ENCODE results near the gene BPI. TPM values are rescaled to one million over a fixed set of nuclear protein-coding genes. Genes with fewer than 3 reads are reported as not detected.

BPI gene
- total and polyA plus RNA-seq, 4 donors, result 0.31 to 5.6 (median 1.1) TPM

DNA sequence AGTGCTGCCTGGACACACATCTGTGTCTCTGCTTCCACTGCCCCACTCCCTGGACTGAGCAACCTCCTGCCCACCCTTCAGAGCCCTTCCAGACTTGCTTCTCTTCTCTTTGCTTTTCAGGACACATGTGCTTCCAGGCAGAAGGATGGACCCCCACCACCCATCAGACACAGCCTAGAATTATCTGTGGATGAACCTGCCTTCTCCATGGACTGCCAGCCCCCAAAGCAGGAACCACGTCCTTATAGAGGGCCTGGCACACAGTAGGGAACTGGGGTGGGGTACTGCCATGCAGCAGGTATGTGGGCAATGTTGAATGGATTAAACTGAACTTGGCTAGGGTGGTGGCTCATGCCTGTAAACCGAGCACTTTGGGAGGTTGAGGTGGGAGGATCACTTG, 47.0 kb upstream of the BPI start:
- ATAC-seq (ENCODE audit: insufficient read depth, low FRiP score) (no peak), DNase-seq (no peak)
- Histone ChIP-seq H3K4me1 (ENCODE audit: control insufficient read depth in 5 of 5, insufficient read depth in 5 of 5, low read length in 5 of 5) (peaks cover 0 to 28% (median 4%) of the 10 kb centered on the region in 5 donors), H3K9me3 (ENCODE audit: control insufficient read depth in 4 of 4, insufficient read depth in 3 of 4, low read length in 3 of 4) (peaks cover 0 to 10% (median 0%) of the 10 kb centered on the region in 4 donors), H3K36me3 (ENCODE audit: control insufficient read depth in 4 of 4, insufficient read depth in 4 of 4, low read length in 4 of 4) (no peaks in the 10 kb centered on the region), H3K4me3 (no peak overlapping the region), H3K27ac (ENCODE audit: low read depth in 1 of 2, low read length in 1 of 2) (no peak overlapping the region), H3K9ac (ENCODE audit: insufficient read depth in 1 of 2, low read length in 2 of 2) (no peak overlapping the region), H3K27me3 (ENCODE audit: control insufficient read depth in 3 of 3, insufficient read depth in 3 of 3, low read length in 2 of 3) (peaks cover 0 to 9% (median 3%) of the 10 kb centered on the region in 3 donors)
- 70 to 86% methylated on average over 2 of the region's 2 CpGs for WGBS, 2 donors
- TF ChIP-seq, protein P1, sequence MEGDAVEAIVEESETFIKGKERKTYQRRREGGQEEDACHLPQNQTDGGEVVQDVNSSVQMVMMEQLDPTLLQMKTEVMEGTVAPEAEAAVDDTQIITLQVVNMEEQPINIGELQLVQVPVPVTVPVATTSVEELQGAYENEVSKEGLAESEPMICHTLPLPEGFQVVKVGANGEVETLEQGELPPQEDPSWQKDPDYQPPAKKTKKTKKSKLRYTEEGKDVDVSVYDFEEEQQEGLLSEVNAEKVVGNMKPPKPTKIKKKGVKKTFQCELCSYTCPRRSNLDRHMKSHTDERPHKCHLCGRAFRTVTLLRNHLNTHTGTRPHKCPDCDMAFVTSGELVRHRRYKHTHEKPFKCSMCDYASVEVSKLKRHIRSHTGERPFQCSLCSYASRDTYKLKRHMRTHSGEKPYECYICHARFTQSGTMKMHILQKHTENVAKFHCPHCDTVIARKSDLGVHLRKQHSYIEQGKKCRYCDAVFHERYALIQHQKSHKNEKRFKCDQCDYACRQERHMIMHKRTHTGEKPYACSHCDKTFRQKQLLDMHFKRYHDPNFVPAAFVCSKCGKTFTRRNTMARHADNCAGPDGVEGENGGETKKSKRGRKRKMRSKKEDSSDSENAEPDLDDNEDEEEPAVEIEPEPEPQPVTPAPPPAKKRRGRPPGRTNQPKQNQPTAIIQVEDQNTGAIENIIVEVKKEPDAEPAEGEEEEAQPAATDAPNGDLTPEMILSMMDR (IDR thresholded peaks at IDR 0.05; ENCODE audit: control extremely low read depth, extremely low read depth), result no peak

DNA sequence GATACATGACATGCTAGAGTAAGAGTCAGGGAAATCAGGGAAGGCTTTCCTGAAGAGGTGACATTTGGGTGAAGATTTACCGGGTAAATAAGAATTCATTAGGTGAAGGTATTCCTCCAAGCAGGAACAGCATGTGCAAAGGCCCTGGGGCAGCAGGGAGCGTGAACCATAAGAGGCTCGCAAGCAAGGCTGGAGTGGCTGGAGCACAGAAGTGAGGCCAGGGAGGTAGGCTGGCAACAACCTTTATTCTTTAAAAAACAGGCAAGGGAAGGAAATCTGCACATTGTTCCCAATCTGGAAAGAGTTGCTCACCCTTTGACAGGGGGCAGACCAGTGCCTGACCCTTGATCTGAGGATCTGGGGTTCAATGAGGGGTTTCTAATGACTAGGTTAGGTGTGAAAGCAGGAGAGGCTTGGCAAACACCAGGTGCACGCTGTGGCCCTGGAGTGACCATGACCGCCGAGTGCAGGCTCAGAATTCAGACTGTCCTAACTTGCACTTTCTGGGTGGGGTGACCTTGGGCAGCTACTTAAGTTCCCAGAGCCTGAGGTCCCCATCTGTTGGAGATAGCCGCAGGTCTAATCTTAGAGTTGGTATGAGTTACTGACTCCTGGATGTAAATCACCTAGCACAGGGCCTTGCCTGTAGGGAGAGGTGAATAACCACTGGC, 45.3 kb upstream of the BPI start:
- WGBS, 2 donors, result 93 to 97% methylated on average over 7 of the region's 7 CpGs
- H3K36me3 ChIP-seq (ENCODE audit: control insufficient read depth in 4 of 4, insufficient read depth in 4 of 4, low read length in 4 of 4), result no peaks in the 10 kb centered on the region
- ATAC-seq (ENCODE audit: insufficient read depth, low FRiP score), result no peak

GRCh38 chr20:38260025-38260377, 44.0 kb upstream of the BPI start:
- peaks cover 0 to 8% (median under 1%) of the 10 kb centered on the region in 4 donors for H3K9me3 ChIP-seq (ENCODE audit: control insufficient read depth in 4 of 4, insufficient read depth in 3 of 4, low read length in 3 of 4)
- peak overlapping the region in 1 of 2 donors; percentile 15 for H3K9ac ChIP-seq (ENCODE audit: insufficient read depth in 1 of 2, low read length in 2 of 2)
- H3K36me3 ChIP-seq (ENCODE audit: control insufficient read depth in 4 of 4, insufficient read depth in 4 of 4, low read length in 4 of 4), result no peaks in the 10 kb centered on the region
- no peak overlapping the region for H3K4me3 ChIP-seq
- H3K27ac ChIP-seq (ENCODE audit: low read depth in 1 of 2, low read length in 1 of 2), result peak overlapping the region; percentile 13 to 43
- ATAC-seq (ENCODE audit: insufficient read depth, low FRiP score) (no peak), DNase-seq (peak in 1 of 3 donors; percentile 35)
- WGBS, 2 donors, result 19 to 27% methylated on average over 5 of the region's 5 CpGs
- TF ChIP-seq, protein P1 (IDR thresholded peaks at IDR 0.05; ENCODE audit: control extremely low read depth, extremely low read depth), result no peak
- peaks cover 0 to 9% (median 3%) of the 10 kb centered on the region in 3 donors for H3K27me3 ChIP-seq (ENCODE audit: control insufficient read depth in 3 of 3, insufficient read depth in 3 of 3, low read length in 2 of 3)
- H3K4me1 ChIP-seq (ENCODE audit: control insufficient read depth in 5 of 5, insufficient read depth in 5 of 5, low read length in 5 of 5), result peaks cover 0 to 7% (median 0%) of the 10 kb centered on the region in 5 donors

More for the DNA sequence above, 45.3 kb upstream of the BPI start:
- Histone ChIP-seq H3K4me3 (no peak overlapping the region), H3K27me3 (ENCODE audit: control insufficient read depth in 3 of 3, insufficient read depth in 3 of 3, low read length in 2 of 3) (peaks cover 0 to 9% (median 3%) of the 10 kb centered on the region in 3 donors), H3K9me3 (ENCODE audit: control insufficient read depth in 4 of 4, insufficient read depth in 3 of 4, low read length in 3 of 4) (peaks cover 0 to 8% (median 0%) of the 10 kb centered on the region in 4 donors), H3K27ac (ENCODE audit: low read depth in 1 of 2, low read length in 1 of 2) (no peak overlapping the region), H3K4me1 (ENCODE audit: control insufficient read depth in 5 of 5, insufficient read depth in 5 of 5, low read length in 5 of 5) (peaks cover 0 to 11% (median 0%) of the 10 kb centered on the region in 5 donors), H3K9ac (ENCODE audit: insufficient read depth in 1 of 2, low read length in 2 of 2) (no peak overlapping the region)
- no peak for DNase-seq
- TF ChIP-seq, protein P1 (IDR thresholded peaks at IDR 0.05; ENCODE audit: control extremely low read depth, extremely low read depth), result no peak

All from lung (tissue), 12 donors.